Measurements from ENCODE around the gene ZFAND2A. TPM values are rescaled to one million over a fixed set of nuclear protein-coding genes. Genes with fewer than 3 reads are reported as not detected.

The ZFAND2A gene
- total RNA-seq, 1 experiment from 2014 or later, result 19.1 TPM

DNA sequence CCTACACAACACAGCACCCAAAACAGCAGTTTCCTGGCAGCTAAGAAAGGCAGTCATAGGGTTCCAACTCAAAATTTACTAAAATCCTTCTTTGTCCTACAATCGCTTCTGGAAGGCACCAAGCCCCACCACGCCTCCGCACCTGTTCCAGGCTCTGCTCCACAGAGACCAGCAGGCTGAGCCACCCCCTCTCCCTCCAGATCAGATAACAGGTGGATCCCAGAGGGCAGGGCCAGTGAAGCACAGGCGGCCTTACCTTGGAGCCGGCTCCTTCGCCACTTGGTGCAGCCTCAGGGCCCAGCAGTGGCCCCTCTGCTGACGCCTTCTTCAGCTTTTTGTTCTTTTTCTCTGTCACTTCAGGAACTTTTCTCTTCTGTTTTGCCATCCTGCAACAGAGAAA is 33.0 kb downstream of the ZFAND2A start:
- Histone ChIP-seq H3K27me3 (ENCODE audit: insufficient read depth, low read length) (no peaks in the 10 kb centered on the region), H3K9me2 (ENCODE audit: insufficient read depth) (no peaks in the 10 kb centered on the region), H4K20me1 (ENCODE audit: insufficient read depth) (no peaks in the 10 kb centered on the region), H3K27ac (ENCODE audit: low read depth, low read length) (no peak overlapping the region), H3K4me3 (replicated peaks in 1 of 2; ENCODE audit: low read depth in 1 of 2, low read length in 2 of 2) (no peak overlapping the region), H3K36me3 (ENCODE audit: control insufficient read depth in 1 of 2, insufficient read depth in 2 of 2, low read length in 2 of 2) (peaks cover 0 to 6% of the 10 kb centered on the region in 2 experiments; a peak in 3 of 4 replicates), H3K9me3 (ENCODE audit: control insufficient read depth in 1 of 2, insufficient read depth in 1 of 2, low read depth in 1 of 2, low read length in 2 of 2) (no peaks in the 10 kb centered on the region), H2AFZ (ENCODE audit: low read depth, low read length, poor library complexity, severe bottlenecking) (no peak overlapping the region), H3K4me2 (ENCODE audit: low read length) (no peak overlapping the region), H3K9ac (ENCODE audit: low read length) (no peak overlapping the region), H3K79me2 (ENCODE audit: insufficient read depth, low read length) (peaks cover 36% of the 10 kb centered on the region), H3K4me1 (ENCODE audit: control insufficient read depth in 1 of 2, insufficient read depth in 2 of 2, low read length in 2 of 2) (no peaks in the 10 kb centered on the region)
- DNase-seq (ENCODE audit: low read depth, low spot score) (no peak), ATAC-seq (no peak)
- TSS peak; percentile 22 for BruUV-seq (replicated peaks)
- ChIA-PET POLR2A (no interaction called here), CTCF (no interaction called here), RAD21 (ENCODE audit: low non-redundant PET in 1 of 2, low total read pairs in 2 of 2, uncharacterized antibody in 2 of 2, unreplicated experiment in 2 of 2) (interaction anchor here in 1 of 2 experiments (0.8 kb wide), 1 partner anchor 1128 kb away, joined by 3 read pairs; no protein-coding TSS in a partner anchor)
- no peak for TF ChIP-seq POLR2AphosphoS5 (IDR thresholded peaks at IDR 0.05; ENCODE audit: low read depth, low read length)
- TF ChIP-seq ZFX (IDR thresholded peaks at IDR 0.05), result no peak
- no peak for TF ChIP-seq POLR2A (IDR thresholded peaks at IDR 0.05; ENCODE audit: borderline replicate concordance, extremely low read depth, insufficient read depth, insufficient read length)
- TF ChIP-seq, protein P1, sequence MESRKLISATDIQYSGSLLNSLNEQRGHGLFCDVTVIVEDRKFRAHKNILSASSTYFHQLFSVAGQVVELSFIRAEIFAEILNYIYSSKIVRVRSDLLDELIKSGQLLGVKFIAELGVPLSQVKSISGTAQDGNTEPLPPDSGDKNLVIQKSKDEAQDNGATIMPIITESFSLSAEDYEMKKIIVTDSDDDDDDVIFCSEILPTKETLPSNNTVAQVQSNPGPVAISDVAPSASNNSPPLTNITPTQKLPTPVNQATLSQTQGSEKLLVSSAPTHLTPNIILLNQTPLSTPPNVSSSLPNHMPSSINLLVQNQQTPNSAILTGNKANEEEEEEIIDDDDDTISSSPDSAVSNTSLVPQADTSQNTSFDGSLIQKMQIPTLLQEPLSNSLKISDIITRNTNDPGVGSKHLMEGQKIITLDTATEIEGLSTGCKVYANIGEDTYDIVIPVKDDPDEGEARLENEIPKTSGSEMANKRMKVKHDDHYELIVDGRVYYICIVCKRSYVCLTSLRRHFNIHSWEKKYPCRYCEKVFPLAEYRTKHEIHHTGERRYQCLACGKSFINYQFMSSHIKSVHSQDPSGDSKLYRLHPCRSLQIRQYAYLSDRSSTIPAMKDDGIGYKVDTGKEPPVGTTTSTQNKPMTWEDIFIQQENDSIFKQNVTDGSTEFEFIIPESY (IDR thresholded peaks at IDR 0.05; ENCODE audit: extremely low read depth, insufficient replicate concordance, low read length), result no peak
- no peak for TF ChIP-seq CEBPB (IDR thresholded peaks at IDR 0.05; ENCODE audit: low read depth)
- TF ChIP-seq, protein P2, sequence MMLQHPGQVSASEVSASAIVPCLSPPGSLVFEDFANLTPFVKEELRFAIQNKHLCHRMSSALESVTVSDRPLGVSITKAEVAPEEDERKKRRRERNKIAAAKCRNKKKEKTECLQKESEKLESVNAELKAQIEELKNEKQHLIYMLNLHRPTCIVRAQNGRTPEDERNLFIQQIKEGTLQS (IDR thresholded peaks at IDR 0.05), result no peak
- TF ChIP-seq JUND (IDR thresholded peaks at IDR 0.05), result no peak
- TF ChIP-seq EGR1 (IDR thresholded peaks at IDR 0.05; ENCODE audit: low read depth), result no peak
- intact Hi-C loops (cut with micrococcal nuclease), result no loop called here

DNA sequence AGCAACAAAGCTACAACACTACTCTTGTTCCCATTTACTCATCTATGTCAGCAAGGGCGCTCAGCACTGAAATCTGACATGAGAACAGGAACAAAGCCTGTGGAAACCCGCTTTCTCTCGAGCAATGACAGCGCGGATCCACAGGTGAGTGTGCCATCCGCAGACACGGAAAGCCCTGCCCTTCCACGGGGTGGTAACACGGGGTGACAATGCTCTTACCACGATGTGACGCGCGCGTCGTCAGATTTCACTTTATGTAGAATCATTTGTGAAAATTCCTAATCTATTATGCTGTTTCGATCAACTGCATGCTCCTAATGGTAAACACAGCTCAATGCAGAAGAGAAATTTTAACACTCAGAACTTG is 34.4 kb downstream of the ZFAND2A start:
- CTCF ChIA-PET, result no interaction called here
- no peak for TF ChIP-seq SRF (IDR thresholded peaks at IDR 0.05; ENCODE audit: low read depth)
- TF ChIP-seq TCF7L2 (IDR thresholded peaks at IDR 0.05; ENCODE audit: borderline replicate concordance, extremely low read depth, insufficient read depth, insufficient read length), result no peak
- TF ChIP-seq JUND (IDR thresholded peaks at IDR 0.05), result no peak
- TF ChIP-seq EGR1 (IDR thresholded peaks at IDR 0.05; ENCODE audit: low read depth), result no peak
- no peak for TF ChIP-seq CEBPB (IDR thresholded peaks at IDR 0.05; ENCODE audit: low read depth)
- no peak for TF ChIP-seq CBX3 (IDR thresholded peaks at IDR 0.05; ENCODE audit: low read depth)
- no peak for TF ChIP-seq EZH2 (IDR thresholded peaks at IDR 0.05)
- no peak for TF ChIP-seq POLR2AphosphoS5 (IDR thresholded peaks at IDR 0.05; ENCODE audit: low read depth, low read length)
- no peak for TF ChIP-seq ZNF274 (IDR thresholded peaks at IDR 0.05; ENCODE audit: low read depth, low read length)
- TF ChIP-seq, protein P3, sequence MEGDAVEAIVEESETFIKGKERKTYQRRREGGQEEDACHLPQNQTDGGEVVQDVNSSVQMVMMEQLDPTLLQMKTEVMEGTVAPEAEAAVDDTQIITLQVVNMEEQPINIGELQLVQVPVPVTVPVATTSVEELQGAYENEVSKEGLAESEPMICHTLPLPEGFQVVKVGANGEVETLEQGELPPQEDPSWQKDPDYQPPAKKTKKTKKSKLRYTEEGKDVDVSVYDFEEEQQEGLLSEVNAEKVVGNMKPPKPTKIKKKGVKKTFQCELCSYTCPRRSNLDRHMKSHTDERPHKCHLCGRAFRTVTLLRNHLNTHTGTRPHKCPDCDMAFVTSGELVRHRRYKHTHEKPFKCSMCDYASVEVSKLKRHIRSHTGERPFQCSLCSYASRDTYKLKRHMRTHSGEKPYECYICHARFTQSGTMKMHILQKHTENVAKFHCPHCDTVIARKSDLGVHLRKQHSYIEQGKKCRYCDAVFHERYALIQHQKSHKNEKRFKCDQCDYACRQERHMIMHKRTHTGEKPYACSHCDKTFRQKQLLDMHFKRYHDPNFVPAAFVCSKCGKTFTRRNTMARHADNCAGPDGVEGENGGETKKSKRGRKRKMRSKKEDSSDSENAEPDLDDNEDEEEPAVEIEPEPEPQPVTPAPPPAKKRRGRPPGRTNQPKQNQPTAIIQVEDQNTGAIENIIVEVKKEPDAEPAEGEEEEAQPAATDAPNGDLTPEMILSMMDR (IDR thresholded peaks at IDR 0.05 in 2 of 3, conservative IDR thresholded peaks at IDR 0.05 in 1 of 3; ENCODE audit: borderline replicate concordance in 1 of 3, insufficient read depth in 1 of 3, low read depth in 2 of 3, low read length in 2 of 3), result no peak
- TF ChIP-seq RAD21 (IDR thresholded peaks at IDR 0.05; ENCODE audit: low read depth), result no peak
- TF ChIP-seq POLR2A (IDR thresholded peaks at IDR 0.05; ENCODE audit: borderline replicate concordance, extremely low read depth, insufficient read depth, insufficient read length), result no peak
- no peak for TF ChIP-seq SP1 (IDR thresholded peaks at IDR 0.05; ENCODE audit: low read depth)

More for the DNA sequence above, 34.4 kb downstream of the ZFAND2A start:
- Histone ChIP-seq H3K9ac (ENCODE audit: low read length) (no peak overlapping the region), H2AFZ (ENCODE audit: low read depth, low read length, poor library complexity, severe bottlenecking) (no peak overlapping the region), H3K79me2 (ENCODE audit: insufficient read depth, low read length) (peaks cover 38% of the 10 kb centered on the region), H3K27me3 (ENCODE audit: insufficient read depth, low read length) (no peaks in the 10 kb centered on the region), H3K9me3 (ENCODE audit: control insufficient read depth in 1 of 2, insufficient read depth in 1 of 2, low read depth in 1 of 2, low read length in 2 of 2) (no peaks in the 10 kb centered on the region), H3K27ac (ENCODE audit: low read depth, low read length) (no peak overlapping the region), H3K9me2 (ENCODE audit: insufficient read depth) (no peaks in the 10 kb centered on the region), H4K20me1 (ENCODE audit: insufficient read depth) (no peaks in the 10 kb centered on the region), H3K4me2 (ENCODE audit: low read length) (no peak overlapping the region), H3K4me1 (ENCODE audit: control insufficient read depth in 1 of 2, insufficient read depth in 2 of 2, low read length in 2 of 2) (no peaks in the 10 kb centered on the region), H3K36me3 (ENCODE audit: control insufficient read depth in 1 of 2, insufficient read depth in 2 of 2, low read length in 2 of 2) (peaks cover 0 to 6% of the 10 kb centered on the region in 2 experiments; a peak in 3 of 4 replicates), H3K4me3 (replicated peaks in 1 of 2; ENCODE audit: low read depth in 1 of 2, low read length in 2 of 2) (no peak overlapping the region)
- POLR2A ChIA-PET, result no interaction called here
- BruUV-seq (replicated peaks), result no TSS peak
- RAD21 ChIA-PET (ENCODE audit: low non-redundant PET in 1 of 2, low total read pairs in 2 of 2, uncharacterized antibody in 2 of 2, unreplicated experiment in 2 of 2), result no interaction called here
- DNase-seq (ENCODE audit: low read depth, low spot score), result no peak
- no peak for ATAC-seq
- intact Hi-C loops (cut with micrococcal nuclease), result no loop called here

Data from HCT116 (cell line).